ENCODE data around the gene TCF3. TPM values are rescaled to one million over a fixed set of nuclear protein-coding genes. Genes with fewer than 3 reads are reported as not detected.

The TCF3 gene
- total RNA-seq, 4 donors from 2014 or later: 23.4 to 299 (median 37.3) TPM

- peaks cover 0 to 36% (median 18%) of the 10 kb centered on the region in 4 donors for H3K4me1 ChIP-seq
- H3K27ac ChIP-seq: peak overlapping the region; percentile 87 to 98 (median 92)
- WGBS, 2 donors: 0 to 2% methylated on average over 2 to 37 of the region's 94 CpGs
- peak; percentile 57 to 76 for DNase-seq (ENCODE audit: low spot score in 2 of 2)
- H3K36me3 ChIP-seq: peaks cover 0 to 30% (median under 1%) of the 10 kb centered on the region in 3 donors
- H3K27me3 ChIP-seq: no peaks in the 10 kb centered on the region
- H3K9me3 ChIP-seq: no peaks in the 10 kb centered on the region
- peak overlapping the region; percentile 81 to 95 (median 88) for H3K4me3 ChIP-seq
- TF ChIP-seq EP300 (IDR thresholded peaks at IDR 0.05) (peak in 1 of 2 donors; percentile 58), POLR2A (IDR thresholded peaks at IDR 0.05) (peak; percentile 67 to 82)
- TF ChIP-seq, protein P1, sequence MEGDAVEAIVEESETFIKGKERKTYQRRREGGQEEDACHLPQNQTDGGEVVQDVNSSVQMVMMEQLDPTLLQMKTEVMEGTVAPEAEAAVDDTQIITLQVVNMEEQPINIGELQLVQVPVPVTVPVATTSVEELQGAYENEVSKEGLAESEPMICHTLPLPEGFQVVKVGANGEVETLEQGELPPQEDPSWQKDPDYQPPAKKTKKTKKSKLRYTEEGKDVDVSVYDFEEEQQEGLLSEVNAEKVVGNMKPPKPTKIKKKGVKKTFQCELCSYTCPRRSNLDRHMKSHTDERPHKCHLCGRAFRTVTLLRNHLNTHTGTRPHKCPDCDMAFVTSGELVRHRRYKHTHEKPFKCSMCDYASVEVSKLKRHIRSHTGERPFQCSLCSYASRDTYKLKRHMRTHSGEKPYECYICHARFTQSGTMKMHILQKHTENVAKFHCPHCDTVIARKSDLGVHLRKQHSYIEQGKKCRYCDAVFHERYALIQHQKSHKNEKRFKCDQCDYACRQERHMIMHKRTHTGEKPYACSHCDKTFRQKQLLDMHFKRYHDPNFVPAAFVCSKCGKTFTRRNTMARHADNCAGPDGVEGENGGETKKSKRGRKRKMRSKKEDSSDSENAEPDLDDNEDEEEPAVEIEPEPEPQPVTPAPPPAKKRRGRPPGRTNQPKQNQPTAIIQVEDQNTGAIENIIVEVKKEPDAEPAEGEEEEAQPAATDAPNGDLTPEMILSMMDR (IDR thresholded peaks at IDR 0.05): peak in 2 of 5 experiments; percentile 8 to 42
Observed at GRCh38 chr19:1592024-1592754, 60.2 kb downstream of the TCF3 start.

DNA sequence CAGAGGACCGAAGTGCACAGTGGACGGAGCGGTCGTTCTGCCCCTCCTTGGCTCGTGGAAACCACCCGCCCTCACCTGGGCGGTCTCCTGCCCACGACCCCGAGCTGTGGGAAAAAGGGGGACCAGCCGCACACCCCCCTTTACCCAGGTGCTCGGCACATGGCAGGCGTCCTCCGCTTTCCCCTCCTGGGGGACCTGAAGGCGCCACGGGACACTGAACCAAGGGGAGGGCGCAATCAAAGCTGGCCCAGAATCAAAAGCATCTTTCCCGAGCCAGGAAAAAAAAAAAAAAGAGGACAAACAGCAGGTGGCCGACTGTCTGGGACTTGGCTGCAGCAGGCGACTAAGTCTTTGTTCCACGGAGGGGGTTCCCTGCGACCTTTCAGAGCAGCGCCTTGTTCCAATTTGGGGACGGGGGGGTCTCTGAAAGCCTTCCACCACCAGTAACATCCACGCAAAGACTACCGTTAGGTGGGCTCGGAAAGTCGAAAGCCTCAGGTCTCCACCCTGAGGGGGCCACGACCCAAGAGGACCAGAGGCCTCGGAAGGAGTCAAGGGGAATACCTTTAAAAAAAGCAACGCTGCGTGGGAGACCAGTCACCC lies 60.9 kb downstream of the TCF3 start:
- WGBS, 2 donors: 2 to 3% methylated on average over 30 to 31 of the region's 31 CpGs
- peaks cover 0 to 24% (median 0%) of the 10 kb centered on the region in 3 donors for H3K36me3 ChIP-seq
- DNase-seq (ENCODE audit: low spot score in 2 of 2): no peak
- H3K27me3 ChIP-seq: no peaks in the 10 kb centered on the region
- H3K9me3 ChIP-seq: no peaks in the 10 kb centered on the region
- TF ChIP-seq EP300 (IDR thresholded peaks at IDR 0.05) (no peak), POLR2A (IDR thresholded peaks at IDR 0.05) (no peak)
- TF ChIP-seq, protein P1 (IDR thresholded peaks at IDR 0.05): no peak
- peak overlapping the region; percentile 87 to 98 (median 92) for H3K27ac ChIP-seq
- H3K4me1 ChIP-seq: peaks cover 0 to 36% (median 18%) of the 10 kb centered on the region in 4 donors
- H3K4me3 ChIP-seq: peak overlapping the region; percentile 81 to 95 (median 88)

GRCh38 chr19:1590641-1591397 lies 61.6 kb downstream of the TCF3 start:
- 13 to 14% methylated on average over 10 of the region's 10 CpGs for WGBS, 2 donors
- no peak for TF ChIP-seq POLR2A (IDR thresholded peaks at IDR 0.05)
- TF ChIP-seq, protein P1 (IDR thresholded peaks at IDR 0.05): no peak
- no peak for TF ChIP-seq EP300 (IDR thresholded peaks at IDR 0.05)
- peak overlapping the region; percentile 81 to 95 (median 88) for H3K4me3 ChIP-seq
- H3K27me3 ChIP-seq: no peaks in the 10 kb centered on the region
- H3K4me1 ChIP-seq: peaks cover 0 to 36% (median 18%) of the 10 kb centered on the region in 4 donors
- H3K36me3 ChIP-seq: peaks cover 0 to 17% (median 0%) of the 10 kb centered on the region in 3 donors
- H3K27ac ChIP-seq: peak overlapping the region in 3 of 4 donors; percentile 91 to 98 (median 93)
- no peaks in the 10 kb centered on the region for H3K9me3 ChIP-seq
- DNase-seq (ENCODE audit: low spot score in 2 of 2): no peak

DNA sequence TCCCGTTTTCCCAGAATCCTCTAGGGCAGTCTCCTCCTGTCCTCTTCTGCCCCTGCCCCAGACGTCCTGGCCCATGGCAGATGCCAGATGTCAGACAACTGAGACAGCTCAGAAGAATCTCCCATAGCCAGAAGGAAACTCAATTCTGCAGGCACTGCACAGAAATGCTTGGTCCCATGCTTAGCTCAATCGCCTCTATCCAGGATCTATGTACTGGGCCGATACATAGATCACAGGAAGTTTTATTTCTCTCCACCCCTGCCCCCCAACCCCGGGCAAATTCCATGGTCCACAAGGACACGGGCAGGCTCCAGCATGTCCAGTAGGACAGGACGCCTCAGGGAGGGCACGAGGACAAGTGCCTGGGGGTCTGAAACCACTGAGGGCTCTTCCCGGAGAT lies 64.5 kb downstream of the TCF3 start:
- no peak overlapping the region for H3K27ac ChIP-seq
- 44 to 58% methylated on average over 9 of the region's 9 CpGs for whole genome bisulfite sequencing, 2 donors
- TF ChIP-seq EP300 (IDR thresholded peaks at IDR 0.05) (no peak), POLR2A (IDR thresholded peaks at IDR 0.05) (no peak)
- TF ChIP-seq, protein P1 (IDR thresholded peaks at IDR 0.05): no peak

More for the DNA sequence above, 64.5 kb downstream of the TCF3 start:
- Histone ChIP-seq H3K9me3 (no peaks in the 10 kb centered on the region), H3K36me3 (peaks cover 0 to 20% (median under 1%) of the 10 kb centered on the region in 3 donors), H3K4me3 (no peak overlapping the region), H3K4me1 (peaks cover 0 to 27% (median 15%) of the 10 kb centered on the region in 4 donors), H3K27me3 (no peaks in the 10 kb centered on the region)
- DNase-seq (ENCODE audit: low spot score in 2 of 2): no peak

Data from tibial nerve (tissue), 4 donors.